Cardiac muscle cell (in vitro differentiated cells and primary cell): Measurements from ENCODE around the gene OSTM1. TPM values are rescaled to one million over a fixed set of nuclear protein-coding genes. Genes with fewer than 3 reads are reported as not detected.

Experiments
- DNase-seq, 2 donors: peaks; one replicate each; pipeline versions ENCODE4 v3.0.0 to v3.0.0-alpha.2; 2010 to 2017; ENCODE audit warnings: low read depth in 1 of 2, low spot score in 1 of 2
- H3K27ac ChIP-seq: fragments of 200-600 bp; sonication (generic); 2 replicates; pipeline ENCODE4 v1.5.1; 2016
- H3K27me3 ChIP-seq: fragments of 200-600 bp; sonication (generic); 2 replicates; pipeline ENCODE4 v1.6.0; 2016; ENCODE audit warnings: control low read depth
- H3K36me3 ChIP-seq: fragments of 200-600 bp; sonication (generic); 2 replicates; pipeline ENCODE4 v1.5.1; 2016; ENCODE audit warnings: control low read depth
- H3K4me1 ChIP-seq: fragments of 200-600 bp; sonication (generic); 2 replicates; pipeline ENCODE4 v1.8.1; 2017; ENCODE audit warnings: low read depth, mild to moderate bottlenecking, mixed run types
- H3K4me3 ChIP-seq: fragments of 200-600 bp; sonication (generic); 2 replicates; pipeline ENCODE4 v1.5.1; 2016; ENCODE audit warnings: mild to moderate bottlenecking
- H3K9me3 ChIP-seq: fragments of 200-600 bp; sonication (generic); 2 replicates; pipeline ENCODE4 v1.5.1; 2017; ENCODE audit warnings: low read depth, mild to moderate bottlenecking, control low read depth
- CTCF ChIP-seq: IDR thresholded peaks from 2 replicates; pipeline ENCODE4 v1.5.1; 2012; ENCODE audit warnings: low read depth, mild to moderate bottlenecking, low read length
- polyA plus RNA-seq: library from polyadenylated mRNA; unstranded; fragments of >200 nt; fragmentation: Nextera tagmentation; extraction: Ambion mirVana; gene quantifications from 2 replicates; pipeline ENCODE4 v1.2.1, GENCODE V29; 2016
- total RNA-seq: library from RNA; depleted of rRNA; stranded (reverse); fragments of >200 nt; gene quantifications from 2 replicates; pipeline ENCODE4 v1.2.3, GENCODE V29; 2016

The OSTM1 gene
- total and polyA plus RNA-seq, 2 experiments from 2014 or later = 18.1 to 61.7 TPM

DNA sequence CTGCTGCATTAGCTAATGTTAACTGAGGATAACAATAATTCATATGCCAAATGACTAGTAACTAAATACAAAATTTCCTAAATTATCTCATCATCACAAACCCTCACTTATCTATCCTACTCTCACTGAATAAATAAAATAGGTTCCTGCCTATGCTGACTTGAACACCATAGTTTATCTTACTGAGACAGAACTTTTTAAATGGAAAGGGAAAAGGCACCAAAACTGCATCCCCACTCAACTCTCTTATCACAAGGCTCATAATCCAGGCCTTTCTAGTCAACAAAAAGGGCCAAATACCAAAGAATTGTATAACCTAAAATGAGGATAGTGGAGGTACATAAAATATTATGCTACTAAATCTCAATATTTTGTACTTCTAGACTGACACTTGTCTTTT is 23.1 kb downstream of the OSTM1 start:
- no peaks in the 10 kb centered on the region for H3K27me3 ChIP-seq
- TF ChIP-seq CTCF = no peak
- H3K4me1 ChIP-seq = peaks cover 6% of the 10 kb centered on the region
- no peak overlapping the region for H3K27ac ChIP-seq
- H3K36me3 ChIP-seq = no peaks in the 10 kb centered on the region
- H3K4me3 ChIP-seq = no peak overlapping the region
- H3K9me3 ChIP-seq = no peaks in the 10 kb centered on the region
- no peak for DNase-seq

DNA sequence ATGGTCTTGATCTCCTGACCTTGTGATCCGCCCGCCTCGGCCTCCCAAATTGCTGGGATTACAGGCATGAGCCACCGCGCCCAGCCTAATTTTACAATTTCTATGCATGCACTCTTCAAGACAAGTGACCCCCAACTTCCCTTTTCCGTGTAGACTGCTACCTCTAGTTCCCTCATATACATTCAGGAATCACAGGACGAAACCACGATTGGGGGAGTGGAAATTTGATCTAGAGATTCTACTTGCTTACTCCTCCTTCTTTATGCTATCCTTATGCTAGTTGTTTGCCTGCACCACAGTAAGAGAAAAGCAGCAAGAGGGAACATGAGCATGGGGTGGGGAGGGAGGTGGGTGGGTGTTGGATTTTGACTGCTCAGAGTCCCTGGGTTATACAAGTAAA is 34.9 kb downstream of the OSTM1 start:
- Histone ChIP-seq H3K36me3 (peaks cover 5% of the 10 kb centered on the region), H3K4me1 (no peaks in the 10 kb centered on the region), H3K27ac (no peak overlapping the region), H3K27me3 (no peaks in the 10 kb centered on the region), H3K4me3 (no peak overlapping the region), H3K9me3 (no peaks in the 10 kb centered on the region)
- no peak for TF ChIP-seq CTCF
- DNase-seq = no peak

GRCh38 chr6:108036884-108037283 is 37.7 kb downstream of the OSTM1 start:
- no peaks in the 10 kb centered on the region for H3K27me3 ChIP-seq

GRCh38 chr6:108031968-108032367 is 42.6 kb downstream of the OSTM1 start:
- H3K27ac ChIP-seq = no peak overlapping the region
- H3K4me1 ChIP-seq = no peaks in the 10 kb centered on the region
- no peak for DNase-seq
- H3K27me3 ChIP-seq = no peaks in the 10 kb centered on the region
- no peaks in the 10 kb centered on the region for H3K9me3 ChIP-seq
- no peak for TF ChIP-seq CTCF
- H3K4me3 ChIP-seq = no peak overlapping the region
- no peaks in the 10 kb centered on the region for H3K36me3 ChIP-seq

More at GRCh38 chr6:108036884-108037283, 37.7 kb downstream of the OSTM1 start:
- no peaks in the 10 kb centered on the region for H3K4me1 ChIP-seq
- H3K36me3 ChIP-seq = no peaks in the 10 kb centered on the region
- DNase-seq = no peak
- no peak for TF ChIP-seq CTCF
- no peaks in the 10 kb centered on the region for H3K9me3 ChIP-seq
- no peak overlapping the region for H3K4me3 ChIP-seq
- H3K27ac ChIP-seq = no peak overlapping the region

GRCh38 chr6:108030211-108030610 is 44.3 kb downstream of the OSTM1 start:
- Histone ChIP-seq H3K9me3 (no peaks in the 10 kb centered on the region), H3K27me3 (no peaks in the 10 kb centered on the region), H3K4me1 (no peaks in the 10 kb centered on the region), H3K36me3 (no peaks in the 10 kb centered on the region), H3K27ac (no peak overlapping the region), H3K4me3 (no peak overlapping the region)
- no peak for TF ChIP-seq CTCF
- no peak for DNase-seq
